COR-L47 (cell line): ENCODE results near the gene NUP188.
A peak's percentile ranks its signal among the peaks of the same experiment; 100 is the strongest.
"Not testable (repeated sequence)": the region's sequence is repeated elsewhere in the genome, so short reads cannot be mapped to it uniquely, and the experiment has no call there.

Experiments
- DNase-seq: peaks from one replicate; lab custom pipeline; 2025; lab: John Stamatoyannopoulos, UW

The NUP188 gene

DNA sequence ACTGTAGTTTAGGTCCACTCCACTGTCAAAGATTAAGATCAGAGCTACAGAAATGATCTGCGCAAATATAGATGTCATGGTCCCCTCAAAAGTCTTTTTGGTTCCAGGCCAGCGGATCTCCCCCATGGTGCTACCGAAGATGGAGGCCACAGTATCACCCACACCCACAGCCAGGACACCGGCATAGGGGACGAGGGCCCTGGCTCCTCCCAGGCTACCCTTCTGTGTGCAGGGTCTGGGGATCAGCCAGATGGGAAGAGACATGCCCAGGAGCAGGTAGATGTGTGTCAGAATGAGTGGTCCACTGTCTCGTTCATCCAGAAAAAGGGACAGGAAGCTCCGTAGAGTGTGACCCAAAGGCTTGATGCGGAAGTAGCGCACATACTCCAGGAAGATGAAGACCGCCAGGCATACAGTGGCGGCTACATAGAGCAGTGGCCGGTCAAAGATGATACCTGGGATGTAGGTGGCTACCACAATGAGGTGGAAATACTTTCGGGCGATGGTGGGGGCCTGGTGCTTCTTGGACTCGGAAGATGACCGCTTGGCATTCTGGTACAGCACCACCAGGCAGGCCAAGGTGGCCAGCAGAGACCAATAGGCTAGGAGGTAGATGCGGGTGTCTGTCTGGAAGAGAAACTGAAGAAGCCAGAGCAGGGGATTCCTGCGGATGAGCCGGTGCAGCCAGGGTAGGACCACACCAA, 1.5 kb upstream of the NUP188 start:
- no peak for DNase-seq

DNA sequence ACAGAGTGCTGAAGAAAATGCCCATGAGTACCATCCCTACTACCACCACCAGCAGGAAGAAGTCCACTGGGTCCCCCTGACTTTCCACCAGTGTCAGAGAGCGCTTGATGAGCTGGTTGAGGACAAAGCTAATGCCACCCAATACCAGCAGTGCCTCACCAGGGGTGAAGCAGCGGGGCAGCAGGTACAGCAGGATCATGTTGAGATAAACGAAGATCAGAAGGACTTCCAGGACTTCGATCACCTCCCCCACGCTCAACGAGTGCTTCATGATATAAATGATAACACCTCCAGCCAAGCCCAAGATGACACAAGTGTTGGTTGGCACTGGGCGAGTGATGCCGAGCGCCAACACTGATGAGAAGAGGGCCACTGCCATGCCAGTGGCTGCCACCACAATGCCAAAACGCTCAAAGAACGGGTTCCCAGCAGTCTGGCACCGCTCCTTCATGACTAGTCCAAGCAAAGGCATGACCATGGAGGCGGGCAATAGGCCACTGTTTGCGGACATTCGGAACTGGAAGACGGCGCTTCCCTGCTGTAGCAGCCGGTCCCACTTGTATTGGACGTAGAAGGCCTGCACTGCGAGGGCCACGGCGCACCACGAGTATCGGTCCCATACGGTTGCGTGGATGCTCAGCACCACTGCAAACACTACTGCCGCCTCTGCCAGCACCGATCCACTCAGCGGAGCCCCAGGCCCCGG, 775 bp upstream of the NUP188 start:
- DNase-seq = no peak

GRCh38 chr9:128947277-128947526, 297 bp upstream of the NUP188 start:
- no peak for DNase-seq

GRCh38 chr9:128961403-128961802, 13.9 kb downstream of the NUP188 start:
- not testable (repeated sequence) for DNase-seq

DNA sequence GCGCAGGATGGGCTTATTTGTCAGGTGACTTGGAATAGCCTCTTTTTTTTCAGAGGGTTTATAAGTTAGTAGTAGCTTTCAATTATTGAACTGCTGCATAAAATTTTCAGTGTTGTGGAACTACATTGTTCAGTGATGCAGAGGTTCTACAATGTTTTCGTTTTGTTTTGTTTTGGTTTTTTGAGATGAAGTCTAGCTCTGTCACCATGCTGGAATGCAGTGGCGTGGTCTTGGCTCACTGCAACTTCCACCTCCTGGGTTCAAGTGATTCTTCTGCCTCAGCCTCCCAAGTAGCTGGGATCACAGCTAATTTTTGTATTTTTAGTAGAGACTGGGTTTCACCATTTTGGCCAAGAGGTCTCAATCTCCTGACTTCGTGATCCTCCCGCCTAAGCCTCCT, 22.0 kb downstream of the NUP188 start:
- DNase-seq = no peak

DNA sequence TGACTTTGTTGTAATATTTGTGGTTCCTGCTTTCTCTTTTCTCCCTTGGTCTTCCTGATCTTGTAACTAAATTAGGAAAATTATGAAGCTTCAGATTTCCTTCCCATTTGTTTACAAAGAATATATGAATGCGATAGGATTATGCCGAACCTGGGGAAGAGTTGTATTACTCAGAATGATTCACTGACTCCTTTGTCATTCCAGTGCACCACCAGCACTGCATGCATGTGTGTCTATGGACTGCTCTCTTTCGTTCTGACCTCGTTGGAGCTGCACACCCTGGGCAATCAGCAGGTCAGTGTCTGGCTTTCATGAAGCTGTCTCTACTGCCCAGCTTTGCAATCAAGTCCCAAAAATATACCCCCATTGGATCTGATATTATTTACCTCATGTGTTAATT, 25.5 kb downstream of the NUP188 start:
- no peak for DNase-seq

DNA sequence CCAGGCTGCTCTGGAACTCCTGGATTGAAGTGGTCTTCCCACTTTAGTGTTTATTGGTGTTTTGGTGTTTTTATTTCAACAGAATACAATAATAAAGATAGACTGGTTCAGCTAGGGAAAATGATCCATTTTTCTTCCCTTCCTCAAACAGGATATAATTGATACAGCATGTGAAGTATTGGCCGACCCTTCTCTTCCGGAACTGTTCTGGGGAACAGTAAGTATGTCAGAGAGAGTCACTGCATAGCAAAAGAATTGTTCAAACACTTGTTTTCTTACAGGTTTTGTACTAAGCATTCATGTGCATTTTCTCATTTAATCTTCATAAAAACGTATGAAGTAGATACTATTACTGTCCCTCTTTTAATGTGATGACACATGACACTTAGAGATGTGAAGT, 31.6 kb downstream of the NUP188 start:
- DNase-seq = no peak

DNA sequence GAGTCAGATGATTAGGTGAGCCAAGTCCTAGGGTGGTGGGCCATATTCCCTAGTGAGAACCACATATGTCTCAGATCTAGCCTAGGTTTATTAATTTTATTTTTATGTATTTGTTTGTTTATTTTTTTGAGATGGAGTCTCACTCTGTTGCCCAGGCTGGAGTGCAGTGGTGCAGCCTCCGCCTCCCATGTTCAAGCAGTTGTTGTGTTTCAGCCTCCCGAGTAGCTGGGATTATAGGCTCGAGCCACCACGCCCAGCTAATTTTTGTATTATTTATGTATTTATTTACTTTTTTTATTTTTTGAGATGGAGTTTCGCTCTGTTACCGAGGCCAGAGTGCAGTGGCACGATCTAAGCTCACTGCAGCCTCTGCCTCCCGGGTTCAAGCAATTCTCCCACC, 36.0 kb downstream of the NUP188 start:
- no peak for DNase-seq

GRCh38 chr9:128986671-128987070, 39.2 kb downstream of the NUP188 start:
- DNase-seq = no peak

DNA sequence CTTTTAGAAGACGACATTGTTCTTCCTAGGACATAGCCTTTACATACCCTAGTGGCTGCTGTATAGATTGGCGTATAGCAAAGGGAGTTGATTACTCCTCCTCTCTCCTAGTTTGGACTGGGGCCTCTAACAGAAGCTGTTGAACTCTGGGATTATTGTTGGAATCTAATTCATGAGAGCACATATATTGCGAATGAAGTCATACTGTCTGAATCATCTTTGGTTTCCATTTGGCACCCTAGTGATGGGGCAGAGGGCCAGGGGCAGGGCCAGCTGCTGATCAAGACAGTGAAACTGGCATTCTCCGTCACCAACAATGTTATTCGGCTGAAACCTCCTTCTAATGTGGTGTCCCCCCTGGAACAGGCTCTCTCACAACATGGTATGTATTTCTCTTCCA, 40.3 kb downstream of the NUP188 start:
- no peak for DNase-seq

- DNase-seq = no peak
Observed at GRCh38 chr9:128992995-128993394, 45.5 kb downstream of the NUP188 start.

DNA sequence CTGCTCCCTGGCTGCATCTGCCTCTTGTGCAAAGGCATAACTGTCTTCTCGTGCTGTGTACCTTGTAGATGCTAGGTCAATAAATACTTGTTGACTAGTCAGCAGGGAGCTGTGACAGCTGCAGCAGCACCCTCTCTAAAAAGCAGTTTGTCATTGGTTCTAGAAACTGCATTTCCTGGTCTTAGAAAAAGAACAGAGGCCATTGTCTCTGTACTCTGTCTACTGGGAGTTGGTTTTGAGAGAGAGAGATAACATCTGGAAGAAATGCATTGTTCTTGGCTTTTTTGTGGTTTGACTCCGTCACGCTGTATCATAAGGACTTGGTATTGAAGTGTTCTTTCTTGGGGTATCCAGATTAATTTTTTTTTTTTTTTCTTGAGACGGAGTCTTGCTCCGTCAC, 48.3 kb downstream of the NUP188 start:
- DNase-seq = peak; percentile 25

DNA sequence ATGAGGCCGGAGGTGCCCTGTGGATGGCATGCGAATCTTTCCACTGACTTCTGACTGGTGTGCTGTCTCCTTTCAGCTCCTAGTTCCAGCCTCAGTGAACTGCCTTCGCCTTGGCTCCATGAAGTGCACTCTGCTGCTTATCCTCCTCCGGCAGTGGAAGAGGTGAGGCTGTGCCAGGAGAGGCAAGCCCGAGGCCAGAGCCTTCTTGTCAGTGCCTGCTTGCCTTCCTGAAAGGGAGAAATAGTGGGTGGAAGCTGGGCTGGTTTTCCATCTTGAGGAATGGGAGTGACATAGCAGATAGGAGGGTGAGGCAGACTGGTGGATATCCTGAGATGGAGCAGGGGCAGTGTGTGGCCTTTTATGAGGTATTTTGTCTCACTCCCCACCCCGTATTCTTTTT, 51.0 kb downstream of the NUP188 start:
- no peak for DNase-seq

- DNase-seq = no peak
Observed at GRCh38 chr9:128999581-129000206, 52.2 kb downstream of the NUP188 start.

DNA sequence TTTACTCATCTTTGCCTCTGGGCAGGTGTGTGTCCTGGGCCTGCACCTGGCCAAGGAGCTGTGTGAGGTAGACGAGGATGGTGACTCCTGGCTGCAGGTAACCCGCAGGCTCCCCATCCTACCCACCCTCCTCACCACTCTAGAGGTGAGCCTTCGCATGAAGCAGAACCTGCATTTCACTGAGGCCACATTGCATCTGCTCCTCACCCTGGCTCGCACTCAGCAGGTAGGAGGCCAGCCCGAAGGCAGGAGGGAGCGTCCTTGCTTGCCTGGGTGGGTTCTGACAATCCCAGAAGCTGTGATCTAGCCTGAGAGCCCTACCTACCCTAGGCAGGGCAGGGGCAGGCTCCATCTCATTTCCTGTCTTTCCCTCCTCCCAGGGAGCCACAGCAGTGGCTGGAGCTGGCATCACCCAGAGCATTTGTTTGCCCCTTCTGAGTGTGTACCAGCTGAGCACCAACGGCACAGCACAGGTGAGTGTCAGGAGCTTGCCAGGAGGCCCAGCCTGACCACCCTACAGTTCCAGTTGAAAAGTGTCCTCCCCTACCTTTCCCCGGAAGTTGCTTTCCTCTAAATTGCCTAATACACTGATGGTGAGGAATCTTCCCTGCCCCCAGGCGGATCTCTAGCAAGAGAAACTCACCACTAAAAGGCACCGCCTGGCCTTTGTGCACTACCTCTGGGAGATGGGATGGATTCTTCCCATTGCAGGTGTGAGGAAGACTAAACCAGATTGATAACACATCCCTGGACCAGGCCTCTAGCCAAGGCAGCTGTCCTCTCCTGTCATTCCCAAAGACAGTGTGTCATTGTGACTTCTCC, 54.2 kb downstream of the NUP188 start:
- DNase-seq = no peak

GRCh38 chr9:129002992-129003391, 55.5 kb downstream of the NUP188 start:
- DNase-seq = no peak

- not testable (repeated sequence) for DNase-seq
Observed at GRCh38 chr9:129004173-129004572, 56.7 kb downstream of the NUP188 start.

DNA sequence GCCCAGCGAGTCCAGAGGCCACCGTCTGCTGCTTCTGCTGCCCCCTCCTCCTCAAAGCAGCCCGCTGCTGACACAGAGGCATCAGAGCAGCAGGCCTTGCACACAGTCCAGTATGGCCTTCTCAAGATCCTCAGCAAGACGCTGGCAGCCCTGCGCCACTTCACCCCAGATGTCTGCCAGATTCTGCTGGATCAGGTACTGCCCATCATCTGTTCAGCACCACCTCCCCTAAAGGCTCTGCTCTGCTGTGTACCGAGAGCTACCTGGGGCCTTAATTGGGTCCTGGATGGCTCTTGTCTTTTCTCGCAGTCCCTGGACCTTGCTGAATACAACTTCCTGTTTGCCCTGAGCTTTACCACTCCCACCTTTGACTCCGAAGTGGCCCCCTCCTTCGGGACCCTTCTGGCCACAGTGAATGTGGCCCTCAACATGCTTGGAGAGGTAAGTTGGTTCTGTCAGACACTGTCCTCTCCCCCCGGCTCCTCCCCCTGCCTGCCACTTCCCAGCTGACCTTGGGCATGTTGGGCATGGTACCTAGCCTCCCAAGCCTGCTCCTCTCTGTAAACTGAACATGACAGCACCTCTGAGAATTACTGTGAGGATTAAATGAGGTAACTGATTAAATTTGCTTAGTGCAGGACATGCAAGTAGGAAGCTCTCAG, 58.0 kb downstream of the NUP188 start:
- DNase-seq = no peak

- DNase-seq = peak; percentile 57
Observed at GRCh38 chr9:129006328-129007034, 59.0 kb downstream of the NUP188 start.

GRCh38 chr9:129007035-129007765, 59.7 kb downstream of the NUP188 start:
- no peak for DNase-seq
